Activated naive CD4-positive, alpha-beta T cell treated with Interleukin-2 at 50 U/mL for 16 hours (primary cell): ENCODE results near the gene LYSET.
"Not testable (repeated sequence)": the region's sequence is repeated elsewhere in the genome, so short reads cannot be mapped to it uniquely, and the experiment has no call there.

Experiments
- DNase-seq: peaks from one replicate; pipeline ENCODE4 v3.0.0-alpha.2; 2020

LYSET gene

GRCh38 chr14:93169619-93170018 lies 15.5 kb upstream of the LYSET start:
- DNase-seq, result not testable (repeated sequence)

GRCh38 chr14:93170141-93170540 lies 15.0 kb upstream of the LYSET start:
- not testable (repeated sequence) for DNase-seq

GRCh38 chr14:93171376-93171775 lies 13.7 kb upstream of the LYSET start:
- no peak for DNase-seq

- peak; percentile 14 for DNase-seq
Observed at GRCh38 chr14:93173943-93174395, 11.1 kb upstream of the LYSET start.

GRCh38 chr14:93174731-93175130 lies 10.4 kb upstream of the LYSET start:
- not testable (repeated sequence) for DNase-seq

- DNase-seq, result no peak
Observed at GRCh38 chr14:93175492-93175891, 9.6 kb upstream of the LYSET start.

- no peak for DNase-seq
Observed at GRCh38 chr14:93183596-93184317, 1.4 kb upstream of the LYSET start.

GRCh38 chr14:93185349-93185720 lies 218 bp downstream of the LYSET start:
- DNase-seq, result no peak

- DNase-seq, result no peak
Observed at GRCh38 chr14:93186466-93186865, 1.3 kb downstream of the LYSET start.

- no peak for DNase-seq
Observed at GRCh38 chr14:93186956-93187355, 1.8 kb downstream of the LYSET start.

- DNase-seq, result no peak
Observed at GRCh38 chr14:93195316-93195999, 10.3 kb downstream of the LYSET start.

- DNase-seq, result no peak
Observed at GRCh38 chr14:93199031-93199430, 13.9 kb downstream of the LYSET start.

- DNase-seq, result no peak
Observed at GRCh38 chr14:93200553-93200952, 15.4 kb downstream of the LYSET start.

- no peak for DNase-seq
Observed at GRCh38 chr14:93201155-93201704, 16.1 kb downstream of the LYSET start.

GRCh38 chr14:93206793-93207467 lies 21.8 kb downstream of the LYSET start, which contains the start of the genes GON7 and UBR7:
Gene GON7, minus strand, starts transcription at chr14:93207065. Its CDS starts 28 bp downstream, at chr14:93207037.
Gene UBR7, plus strand, starts transcription at chr14:93207256. Its CDS starts 36 bp downstream, at chr14:93207292.
- DNase-seq, result peak; percentile 90

- no peak for DNase-seq
Observed at GRCh38 chr14:93207468-93208308, 22.6 kb downstream of the LYSET start.

- no peak for DNase-seq
Observed at GRCh38 chr14:93212432-93212831, 27.3 kb downstream of the LYSET start.

- DNase-seq, result no peak
Observed at GRCh38 chr14:93214598-93214997, 29.5 kb downstream of the LYSET start.

- DNase-seq, result peak; percentile 35
Observed at GRCh38 chr14:93219103-93219726, 34.1 kb downstream of the LYSET start.

- no peak for DNase-seq
Observed at GRCh38 chr14:93220509-93220908, 35.4 kb downstream of the LYSET start.

GRCh38 chr14:93223565-93223964 lies 38.4 kb downstream of the LYSET start:
- no peak for DNase-seq

GRCh38 chr14:93228550-93228949 lies 43.4 kb downstream of the LYSET start:
- no peak for DNase-seq
